ENCODE measurements around the gene TTC23L. TPM values are rescaled to one million over a fixed set of nuclear protein-coding genes. Genes with fewer than 3 reads are reported as not detected.

Gene TTC23L
- total RNA-seq, 1 experiment from 2014 or later: 0.09 TPM

DNA sequence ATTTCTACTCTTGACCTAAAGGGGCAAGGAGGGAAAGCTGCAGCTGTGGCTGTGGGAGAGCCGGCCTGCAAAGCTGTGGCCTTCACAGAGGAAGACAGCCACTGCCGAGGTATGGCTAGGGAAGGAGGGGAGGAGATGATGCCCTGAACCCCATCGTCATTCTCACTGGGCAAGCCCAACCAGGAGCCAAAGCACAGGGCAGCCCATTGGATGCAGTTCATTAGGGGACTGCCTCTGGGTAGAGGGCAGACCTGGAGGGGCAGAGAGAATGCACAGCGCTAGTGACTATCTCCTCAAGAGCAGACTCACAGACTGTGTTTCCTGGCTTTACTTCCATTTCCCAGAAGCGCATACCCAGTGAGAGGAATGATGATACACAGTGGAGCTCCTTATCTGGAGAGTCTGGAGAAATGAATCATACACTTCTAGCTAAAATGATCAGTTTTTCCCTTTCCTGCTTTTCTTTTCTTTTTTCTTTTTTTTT is 47.2 kb upstream of the TTC23L start:
- Histone ChIP-seq H3K4me1 (no peaks in the 10 kb centered on the region), H3K9me3 (no peaks in the 10 kb centered on the region), H3K27me3 (replicated peaks; ENCODE audit: control insufficient read depth, insufficient read depth, low read length) (no peaks in the 10 kb centered on the region), H3K4me3 (ENCODE audit: low read depth, low read length) (no peak overlapping the region), H3K36me3 (ENCODE audit: control insufficient read depth, insufficient read depth, low read length) (no peaks in the 10 kb centered on the region; the same call in none of the 2 replicates)
- Mint-ChIP-seq H3K27ac (ENCODE audit: unreplicated experiment) (no peak overlapping the region), H3K4me1 (ENCODE audit: low read depth, unreplicated experiment) (no peaks in the 10 kb centered on the region), H3K9me3 (ENCODE audit: unreplicated experiment) (peaks cover 10% of the 10 kb centered on the region), H3K4me3 (ENCODE audit: unreplicated experiment) (no peak overlapping the region), H3K27me3 (ENCODE audit: insufficient read depth, unreplicated experiment) (no peaks in the 10 kb centered on the region), H3K36me3 (ENCODE audit: insufficient read depth, unreplicated experiment) (peaks cover 9% of the 10 kb centered on the region)
- intact Hi-C loops (cut with micrococcal nuclease; ENCODE audit: unreplicated experiment): no loop called here
- ChIA-PET CTCF (interaction anchor here (0.6 kb wide), 1 partner anchor 109 kb away, joined by 7 read pairs; no protein-coding TSS in a partner anchor), POLR2A (no interaction called here)
- TF ChIP-seq, protein P1, sequence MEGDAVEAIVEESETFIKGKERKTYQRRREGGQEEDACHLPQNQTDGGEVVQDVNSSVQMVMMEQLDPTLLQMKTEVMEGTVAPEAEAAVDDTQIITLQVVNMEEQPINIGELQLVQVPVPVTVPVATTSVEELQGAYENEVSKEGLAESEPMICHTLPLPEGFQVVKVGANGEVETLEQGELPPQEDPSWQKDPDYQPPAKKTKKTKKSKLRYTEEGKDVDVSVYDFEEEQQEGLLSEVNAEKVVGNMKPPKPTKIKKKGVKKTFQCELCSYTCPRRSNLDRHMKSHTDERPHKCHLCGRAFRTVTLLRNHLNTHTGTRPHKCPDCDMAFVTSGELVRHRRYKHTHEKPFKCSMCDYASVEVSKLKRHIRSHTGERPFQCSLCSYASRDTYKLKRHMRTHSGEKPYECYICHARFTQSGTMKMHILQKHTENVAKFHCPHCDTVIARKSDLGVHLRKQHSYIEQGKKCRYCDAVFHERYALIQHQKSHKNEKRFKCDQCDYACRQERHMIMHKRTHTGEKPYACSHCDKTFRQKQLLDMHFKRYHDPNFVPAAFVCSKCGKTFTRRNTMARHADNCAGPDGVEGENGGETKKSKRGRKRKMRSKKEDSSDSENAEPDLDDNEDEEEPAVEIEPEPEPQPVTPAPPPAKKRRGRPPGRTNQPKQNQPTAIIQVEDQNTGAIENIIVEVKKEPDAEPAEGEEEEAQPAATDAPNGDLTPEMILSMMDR (IDR thresholded peaks at IDR 0.05; ENCODE audit: insufficient read depth in 1 of 2, low read depth in 1 of 2, low read length in 1 of 2, severe bottlenecking in 1 of 2, unreplicated experiment in 1 of 2): no peak
- no TSS peak for BruUV-seq (replicated peaks)
- no peak for DNase-seq

DNA sequence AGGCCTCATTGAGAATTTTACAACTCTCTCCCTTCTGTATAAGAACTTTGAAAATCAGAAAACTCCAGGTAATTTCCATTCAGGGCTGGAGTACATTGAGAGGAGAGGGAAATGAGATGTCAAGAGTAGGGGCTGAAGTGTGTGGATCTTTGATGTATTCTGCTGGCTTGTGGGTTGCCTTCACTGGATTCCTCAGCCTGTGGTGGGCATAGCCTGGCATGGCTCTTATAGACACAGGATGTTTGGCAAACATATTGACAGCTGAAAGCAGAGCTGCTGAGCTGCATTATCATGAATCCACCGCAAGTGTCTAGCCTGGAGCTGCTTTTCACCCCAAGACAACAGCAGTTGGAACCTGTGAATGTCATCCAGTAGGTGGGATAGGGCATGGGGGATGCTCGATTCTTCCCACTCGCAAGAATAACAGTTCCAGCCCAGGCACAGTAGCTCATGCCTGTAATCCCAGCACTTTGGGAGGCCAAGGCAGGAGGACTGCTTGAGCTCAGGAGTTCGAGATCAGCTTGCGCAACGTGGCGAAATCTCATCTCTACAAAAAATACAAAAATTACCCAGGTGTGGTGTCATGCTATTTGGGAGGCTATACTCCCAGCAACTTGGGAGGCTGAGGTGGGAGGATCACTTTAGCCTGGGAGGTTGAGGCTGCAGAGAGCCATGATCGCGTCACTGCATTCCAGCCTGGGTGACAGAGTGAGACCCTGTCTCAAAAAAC is 36.0 kb upstream of the TTC23L start:
- Histone ChIP-seq H3K4me1 (no peaks in the 10 kb centered on the region), H3K36me3 (ENCODE audit: control insufficient read depth, insufficient read depth, low read length) (no peaks in the 10 kb centered on the region; the same call in 1 of the 2 replicates), H3K9me3 (no peaks in the 10 kb centered on the region), H3K27me3 (replicated peaks; ENCODE audit: control insufficient read depth, insufficient read depth, low read length) (no peaks in the 10 kb centered on the region), H3K4me3 (ENCODE audit: low read depth, low read length) (no peak overlapping the region)
- no peaks in the 10 kb centered on the region for H3K9me3 Mint-ChIP-seq (ENCODE audit: unreplicated experiment)
- intact Hi-C loops (cut with micrococcal nuclease; ENCODE audit: unreplicated experiment): no loop called here
- CTCF ChIA-PET: no interaction called here
- H3K4me1 Mint-ChIP-seq (ENCODE audit: low read depth, unreplicated experiment): no peaks in the 10 kb centered on the region
- H3K27ac Mint-ChIP-seq (ENCODE audit: unreplicated experiment): no peak overlapping the region
- BruUV-seq (replicated peaks): no TSS peak
- TF ChIP-seq, protein P1 (IDR thresholded peaks at IDR 0.05; ENCODE audit: insufficient read depth in 1 of 2, low read depth in 1 of 2, low read length in 1 of 2, severe bottlenecking in 1 of 2, unreplicated experiment in 1 of 2): no peak
- DNase-seq: no peak
- H3K27me3 Mint-ChIP-seq (ENCODE audit: insufficient read depth, unreplicated experiment): no peaks in the 10 kb centered on the region
- peaks cover 61% of the 10 kb centered on the region for H3K36me3 Mint-ChIP-seq (ENCODE audit: insufficient read depth, unreplicated experiment)
- POLR2A ChIA-PET: no interaction called here
- no peak overlapping the region for H3K4me3 Mint-ChIP-seq (ENCODE audit: unreplicated experiment)

DNA sequence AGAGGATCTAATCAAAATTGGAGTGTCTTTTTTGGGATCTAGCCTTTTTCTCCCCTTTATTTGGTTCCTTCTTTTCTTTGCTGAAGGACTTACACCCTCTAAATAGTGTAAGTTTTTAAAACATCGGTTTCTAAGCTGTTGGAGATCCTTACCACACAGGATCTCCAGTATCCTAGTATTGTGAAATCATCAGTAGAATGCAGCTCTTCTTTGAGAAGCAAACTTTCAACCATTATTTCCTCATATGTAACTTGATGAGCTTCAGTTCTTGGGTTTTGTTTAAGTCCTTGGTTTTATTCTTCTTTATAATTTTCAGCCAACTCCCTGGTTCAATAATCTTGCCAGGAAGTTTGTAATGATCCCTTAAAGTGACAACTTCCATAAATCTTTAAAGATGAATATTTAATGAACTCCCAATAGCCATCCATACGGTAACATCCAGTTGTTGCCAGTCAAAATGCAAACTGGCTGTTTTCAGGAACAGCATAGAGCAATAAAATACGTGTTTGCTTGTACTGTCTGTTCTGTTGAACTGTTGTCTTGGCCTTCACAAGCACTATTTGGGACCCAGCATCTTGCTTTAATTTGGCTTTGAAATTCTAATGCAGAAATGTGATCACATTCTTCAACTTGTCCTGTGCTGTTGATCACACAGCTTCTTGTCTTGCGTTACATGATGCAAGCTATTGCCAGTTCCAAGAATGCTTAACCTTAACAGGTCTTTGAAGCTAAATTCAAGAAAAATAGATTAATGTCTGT is 34.8 kb upstream of the TTC23L start:
- H3K4me3 Mint-ChIP-seq (ENCODE audit: unreplicated experiment): no peak overlapping the region
- no peaks in the 10 kb centered on the region for H3K4me1 Mint-ChIP-seq (ENCODE audit: low read depth, unreplicated experiment)
- H3K4me1 ChIP-seq: no peaks in the 10 kb centered on the region
- H3K36me3 ChIP-seq (ENCODE audit: control insufficient read depth, insufficient read depth, low read length): no peaks in the 10 kb centered on the region; the same call in 1 of the 2 replicates
- no peak overlapping the region for H3K27ac Mint-ChIP-seq (ENCODE audit: unreplicated experiment)
- peaks cover 57% of the 10 kb centered on the region for H3K36me3 Mint-ChIP-seq (ENCODE audit: insufficient read depth, unreplicated experiment)
- no peaks in the 10 kb centered on the region for H3K9me3 Mint-ChIP-seq (ENCODE audit: unreplicated experiment)
- H3K4me3 ChIP-seq (ENCODE audit: low read depth, low read length): no peak overlapping the region
- ChIA-PET CTCF (no interaction called here), POLR2A (no interaction called here)
- H3K9me3 ChIP-seq: no peaks in the 10 kb centered on the region
- intact Hi-C loops (cut with micrococcal nuclease; ENCODE audit: unreplicated experiment): no loop called here
- no peak for DNase-seq
- TF ChIP-seq, protein P1 (IDR thresholded peaks at IDR 0.05; ENCODE audit: insufficient read depth in 1 of 2, low read depth in 1 of 2, low read length in 1 of 2, severe bottlenecking in 1 of 2, unreplicated experiment in 1 of 2): no peak
- H3K27me3 Mint-ChIP-seq (ENCODE audit: insufficient read depth, unreplicated experiment): no peaks in the 10 kb centered on the region
- BruUV-seq (replicated peaks): no TSS peak
- no peaks in the 10 kb centered on the region for H3K27me3 ChIP-seq (replicated peaks; ENCODE audit: control insufficient read depth, insufficient read depth, low read length)

Data from Caco-2 (cell line).